Endodermal cell (in vitro differentiated cells): ENCODE data around the gene MZF1. TPM values are rescaled to one million over a fixed set of nuclear protein-coding genes. Genes with fewer than 3 reads are reported as not detected.

ENCODE experiments used
- DNase-seq: peaks from one replicate; pipeline ENCODE4 v3.0.0-alpha.2; 2017
- H3K27ac ChIP-seq: 2 replicates; pipeline ENCODE4 v1.5.1; 2013; ENCODE audit warnings: mild to moderate bottlenecking, low read depth, low read length, moderate library complexity
- H3K27me3 ChIP-seq: 2 replicates; pipeline ENCODE4 v1.6.1; 2013; ENCODE audit warnings: mild to moderate bottlenecking, low read length, moderate library complexity; ENCODE audit not compliant: insufficient read depth, control insufficient read depth, poor library complexity, severe bottlenecking
- H3K36me3 ChIP-seq: 2 replicates; pipeline ENCODE4 v1.7.0; 2013; ENCODE audit warnings: mild to moderate bottlenecking, low read length, moderate library complexity; ENCODE audit not compliant: control insufficient read depth, insufficient read depth
- H3K4me1 ChIP-seq: one replicate; pipeline ENCODE4 v1.7.0; 2013; ENCODE audit warnings: low read length; ENCODE audit not compliant: control insufficient read depth, insufficient read depth
- H3K4me3 ChIP-seq: 2 replicates; pipeline ENCODE4 v1.5.1; 2013; ENCODE audit warnings: mild to moderate bottlenecking, low read length, moderate library complexity
- H3K9ac ChIP-seq: 2 replicates; pipeline ENCODE4 v1.6.1; 2013; ENCODE audit warnings: mild to moderate bottlenecking, low read length, moderate library complexity; ENCODE audit not compliant: poor library complexity, severe bottlenecking; ENCODE audit errors: extremely low read depth
- H3K9me3 ChIP-seq: 2 replicates; pipeline ENCODE4 v1.6.1; 2013; ENCODE audit warnings: mild to moderate bottlenecking, low read length, moderate library complexity; ENCODE audit not compliant: control insufficient read depth
- H3K27ac Mint-ChIP-seq: 2 replicates; pipeline ENCODE4 v1.8.0; 2020; ENCODE audit warnings: mixed read lengths
- H3K27me3 Mint-ChIP-seq: 2 replicates; pipeline ENCODE4 v1.8.0; 2021; ENCODE audit warnings: mild to moderate bottlenecking, mixed read lengths; ENCODE audit not compliant: insufficient read depth
- H3K36me3 Mint-ChIP-seq: 2 replicates; pipeline ENCODE4 v1.8.0; 2020; ENCODE audit warnings: low read depth, mixed read lengths
- H3K4me1 Mint-ChIP-seq: 2 replicates; pipeline ENCODE4 v1.8.0; 2020; ENCODE audit warnings: mixed read lengths
- H3K4me3 Mint-ChIP-seq: 2 replicates; pipeline ENCODE4 v1.8.0; 2020; ENCODE audit warnings: mild to moderate bottlenecking, moderate library complexity, mixed read lengths
- H3K9me3 Mint-ChIP-seq: 2 replicates; pipeline ENCODE4 v1.8.0; 2020; ENCODE audit warnings: mild to moderate bottlenecking, mixed read lengths
- CTCF ChIP-seq: fragments of 200-600 bp; sonication (generic); conservative IDR thresholded peaks from 2 replicates; pipeline ENCODE4 v1.5.0; 2021; ENCODE audit warnings: antibody characterized with exemption, mild to moderate bottlenecking
- WGBS, 2 experiments: methylation state at CpG; one replicate each; pipeline versions ENCODE4 v1.1.5 to v1.1.7; 2013; ENCODE audit warnings: missing lambda C conversion rate in 2 of 2, mixed read lengths in 1 of 2; ENCODE audit not compliant: insufficient coverage in 1 of 2, insufficient read length in 1 of 2; 5-methylcytosine and 5-hydroxymethylcytosine counted together
- microRNA-seq: library from miRNA; unstranded; fragments of <30 nt; microRNA quantifications from one replicate; pipeline ENCODE4 v1.2.0, GENCODE V29; 2020; ENCODE audit warnings: borderline microRNAs expressed
- total RNA-seq, 2 donors: library from RNA; stranded (reverse); fragmentation: NEBNext Ultra II Directional in 1 of 2; extraction: Animal tissue kit (Norgen Biotek cat#: 25700) in 1 of 2; gene quantifications; 2 replicates in 1 of 2; 3 replicates in 1 of 2; pipeline ENCODE4 v1.2.1, GENCODE V29; 2021

Gene MZF1
- total RNA-seq, 2 donors from 2014 or later = 24.3 to 33.1 TPM

GRCh38 chr19:58513694-58514563 lies 59.2 kb downstream of the MZF1 start:
- 22 to 28% methylated on average over 17 to 56 of the region's 66 CpGs for WGBS, 2 experiments
- peak; percentile 97 for DNase-seq
- Histone ChIP-seq H3K36me3 (peaks cover 9% of the 10 kb centered on the region), H3K27me3 (no peaks in the 10 kb centered on the region), H3K4me3 (peak overlapping the region; percentile 74), H3K4me1 (peaks cover 4% of the 10 kb centered on the region), H3K9ac (no peak overlapping the region), H3K27ac (no peak overlapping the region), H3K9me3 (no peaks in the 10 kb centered on the region)
- Mint-ChIP-seq H3K4me1 (peaks cover 16% of the 10 kb centered on the region), H3K27me3 (peaks cover 5% of the 10 kb centered on the region), H3K4me3 (peak overlapping the region; percentile 62), H3K9me3 (peaks cover 5% of the 10 kb centered on the region), H3K36me3 (peaks cover 15% of the 10 kb centered on the region), H3K27ac (peak overlapping the region; percentile 84)
- peak; percentile 99 for TF ChIP-seq CTCF

- Mint-ChIP-seq H3K4me1 (peaks cover 10% of the 10 kb centered on the region), H3K27ac (no peak overlapping the region), H3K4me3 (no peak overlapping the region), H3K36me3 (peaks cover 15% of the 10 kb centered on the region), H3K27me3 (peaks cover 5% of the 10 kb centered on the region), H3K9me3 (peaks cover 6% of the 10 kb centered on the region)
- Histone ChIP-seq H3K27ac (no peak overlapping the region), H3K27me3 (no peaks in the 10 kb centered on the region), H3K9ac (no peak overlapping the region), H3K4me3 (no peak overlapping the region), H3K4me1 (peaks cover 2% of the 10 kb centered on the region), H3K36me3 (peaks cover 9% of the 10 kb centered on the region), H3K9me3 (no peaks in the 10 kb centered on the region)
- WGBS, 2 experiments = 92 to 95% methylated on average over 9 to 10 of the region's 10 CpGs
- DNase-seq = no peak
- no peak for TF ChIP-seq CTCF
Measured at GRCh38 chr19:58513213-58513693, 59.9 kb downstream of the MZF1 start.

Small RNA genes lying within 50 kb of the gene (microRNA-seq; reads per million reads assigned to microRNA genes)
- not detected for gene MIR6807

Other genes starting within 250 kb of the MZF1 start
- 1 to 10 TPM; 3.8 TPM for gene ZSCAN22, start 246.3 kb downstream of the MZF1 start, total RNA-seq
- gene A1BG, start 219.8 kb downstream of the MZF1 start, total RNA-seq = 10 to 100 TPM; 12.6 to 16.4 TPM
- gene ZNF497, start 210.6 kb downstream of the MZF1 start, total RNA-seq = 1 to 10 TPM; 5.2 to 5.9 TPM
- gene ZNF837, start 192.3 kb downstream of the MZF1 start, total RNA-seq = 1 to 10 TPM; 3.1 to 3.8 TPM
- 1,000 to 10,000 TPM in 1 of 2 donors, 100 to 1,000 TPM in 1; 896 to 1,039 TPM for gene RPS5, start 186.1 kb downstream of the MZF1 start, total RNA-seq
- gene RNF225, start 177.7 kb downstream of the MZF1 start, total RNA-seq = under 1 TPM; 0.82 to 0.92 TPM
- gene ZNF584, start 164.7 kb downstream of the MZF1 start, total RNA-seq = 10 to 100 TPM; 10.3 to 14.8 TPM
- 1 to 10 TPM in 1 of 2 donors, under 1 TPM in 1; 0.71 to 1.2 TPM for gene ZNF132, start 133.2 kb downstream of the MZF1 start, total RNA-seq
- gene ZNF324B, start 121.7 kb downstream of the MZF1 start, total RNA-seq = 1 to 10 TPM; 5.4 to 6.0 TPM
- gene ZNF324, start 106.3 kb downstream of the MZF1 start, total RNA-seq = 1 to 10 TPM; 7.0 to 8.7 TPM
- 10 to 100 TPM; 10.4 to 10.7 TPM for gene ZNF446, start 97.0 kb downstream of the MZF1 start, total RNA-seq
- gene SLC27A5, start 61.3 kb downstream of the MZF1 start, total RNA-seq = 10 to 100 TPM; 13.6 to 15.3 TPM
- 10 to 100 TPM; 19.0 to 19.4 TPM for gene ZBTB45, start 53.5 kb downstream of the MZF1 start, total RNA-seq
- gene TRIM28, start 29.3 kb downstream of the MZF1 start, total RNA-seq = 100 to 1,000 TPM; 809 to 859 TPM
- 100 to 1,000 TPM in 1 of 2 donors, 10 to 100 TPM in 1; 97.7 to 147 TPM for gene CHMP2A, start 18.2 kb downstream of the MZF1 start, total RNA-seq
- gene UBE2M, start 14.7 kb downstream of the MZF1 start, total RNA-seq = 100 to 1,000 TPM in 1 of 2 donors, 10 to 100 TPM in 1; 90.8 to 116 TPM